WTC11 (cell line): Measurements from ENCODE around the gene STT3B. TPM values are rescaled to one million over a fixed set of nuclear protein-coding genes. Genes with fewer than 3 reads are reported as not detected.

Source experiments
- ATAC-seq: fragments of 200-7000 bp; cut with Tn5 transposase; 2 replicates; pipeline ENCODE4 v1.10.0; 2021; ENCODE audit warnings: mild to moderate bottlenecking, moderate library complexity
- CTCF ChIA-PET: fragments of 300-600 bp; sonication (Branson Sonifier 250); formaldehyde crosslinking; loops from one replicate; lab custom pipeline; 2021; ENCODE audit warnings: antibody characterized with exemption; lab: Charles Lee
- POLR2A ChIA-PET: fragments of 350-600 bp; sonication (Branson Sonifier 250); formaldehyde crosslinking; loops from one replicate; lab custom pipeline; 2021; ENCODE audit warnings: antibody characterized with exemption; lab: Charles Lee
- DNase-seq: peaks from one replicate; pipeline ENCODE4 v3.0.0; 2021; ENCODE audit warnings: low spot score
- H3K27ac Mint-ChIP-seq: 2 replicates; pipeline ENCODE4 v1.8.0; 2021; ENCODE audit warnings: mixed read lengths
- H3K27me3 Mint-ChIP-seq: 2 replicates; pipeline ENCODE4 v1.8.0; 2021; ENCODE audit warnings: low read depth, mild to moderate bottlenecking, moderate library complexity, mixed read lengths
- H3K36me3 Mint-ChIP-seq: 2 replicates; pipeline ENCODE4 v1.8.0; 2021; ENCODE audit warnings: mixed read lengths
- H3K4me1 Mint-ChIP-seq: 2 replicates; pipeline ENCODE4 v1.8.0; 2022; ENCODE audit warnings: mixed read lengths
- H3K4me3 Mint-ChIP-seq: 2 replicates; pipeline ENCODE4 v1.8.0; 2021; ENCODE audit warnings: mild to moderate bottlenecking, moderate library complexity, mixed read lengths
- H3K9me3 Mint-ChIP-seq: 2 replicates; pipeline ENCODE4 v1.8.0; 2021; ENCODE audit warnings: mixed read lengths
- ATF3 ChIP-seq: sonication (generic); formaldehyde crosslinking; conservative IDR thresholded peaks from 2 replicates; pipeline ENCODE4 v1.8.1; 2022; ENCODE audit warnings: mild to moderate bottlenecking, missing genetic modification reagents
- CREM ChIP-seq: sonication (generic); formaldehyde crosslinking; IDR thresholded peaks from 2 replicates; pipeline ENCODE4 v1.8.1; 2022; ENCODE audit warnings: mild to moderate bottlenecking, missing genetic modification reagents, moderate library complexity
- ELF4 ChIP-seq: sonication (generic); formaldehyde crosslinking; IDR thresholded peaks from 2 replicates; pipeline ENCODE4 v1.8.1; 2022; ENCODE audit warnings: low read depth, mild to moderate bottlenecking, moderate library complexity, missing genetic modification reagents
- ERG ChIP-seq: fragments of 250-450 bp; sonication (Bioruptor Pico); IDR thresholded peaks from 2 replicates; pipeline ENCODE4 v1.8.0; 2021; ENCODE audit warnings: mild to moderate bottlenecking
- ESRRA ChIP-seq: sonication (generic); formaldehyde crosslinking; IDR thresholded peaks from 2 replicates; pipeline ENCODE4 v1.8.1; 2022; ENCODE audit warnings: mild to moderate bottlenecking, missing genetic modification reagents, borderline replicate concordance
- FOXK1 ChIP-seq: sonication (generic); formaldehyde crosslinking; IDR thresholded peaks from 2 replicates; pipeline ENCODE4 v1.8.0; 2022; ENCODE audit warnings: mild to moderate bottlenecking, moderate library complexity, missing genetic modification reagents
- GTF2I ChIP-seq: fragments of 250-450 bp; sonication (Bioruptor Pico); conservative IDR thresholded peaks from 2 replicates; pipeline ENCODE4 v1.4.0; 2021; ENCODE audit warnings: mild to moderate bottlenecking
- HMGA2 ChIP-seq: fragments of 250-450 bp; sonication (Bioruptor Pico); IDR thresholded peaks from 2 replicates; pipeline ENCODE4 v1.4.0; 2021; ENCODE audit warnings: mild to moderate bottlenecking, moderate library complexity
- JAZF1 ChIP-seq: fragments of 250-450 bp; sonication (Bioruptor Pico); IDR thresholded peaks from 2 replicates; pipeline ENCODE4 v1.9.0; 2021; ENCODE audit warnings: moderate library complexity, mild to moderate bottlenecking, inconsistent platforms
- JUN ChIP-seq: sonication (generic); formaldehyde crosslinking; IDR thresholded peaks from 2 replicates; pipeline ENCODE4 v1.8.0; 2023; ENCODE audit warnings: mild to moderate bottlenecking, missing genetic modification reagents
- KAT7 ChIP-seq: sonication (generic); formaldehyde crosslinking; IDR thresholded peaks from 2 replicates; pipeline ENCODE4 v1.8.1; 2023; ENCODE audit warnings: missing genetic modification reagents, mild to moderate bottlenecking, borderline replicate concordance
- MXD4 ChIP-seq: fragments of 250-450 bp; sonication (Bioruptor Pico); IDR thresholded peaks from 2 replicates; pipeline ENCODE4 v1.8.0; 2021; ENCODE audit warnings: mild to moderate bottlenecking, moderate library complexity, borderline replicate concordance
- MYBL2 ChIP-seq: sonication (generic); formaldehyde crosslinking; IDR thresholded peaks from 2 replicates; pipeline ENCODE4 v1.8.1; 2023; ENCODE audit warnings: mild to moderate bottlenecking, moderate library complexity, missing genetic modification reagents
- NFATC4 ChIP-seq: fragments of 250-450 bp; sonication (Bioruptor Pico); IDR thresholded peaks from 2 replicates; pipeline ENCODE4 v1.9.0; 2021; ENCODE audit warnings: mild to moderate bottlenecking
- PRDM15 ChIP-seq: sonication (generic); formaldehyde crosslinking; IDR thresholded peaks from 2 replicates; pipeline ENCODE4 v1.8.0; 2022; ENCODE audit warnings: missing genetic modification reagents
- RORB ChIP-seq: fragments of 250-450 bp; sonication (Bioruptor Pico); IDR thresholded peaks from 2 replicates; pipeline ENCODE4 v1.9.0; 2021; ENCODE audit warnings: mild to moderate bottlenecking
- SOX15 ChIP-seq: fragments of 250-450 bp; sonication (Bioruptor Pico); IDR thresholded peaks from 2 replicates; pipeline ENCODE4 v1.9.0; 2021; ENCODE audit warnings: mild to moderate bottlenecking
- STAT6 ChIP-seq: sonication (generic); formaldehyde crosslinking; conservative IDR thresholded peaks from 2 replicates; pipeline ENCODE4 v1.8.1; 2023; ENCODE audit warnings: mild to moderate bottlenecking, low read depth, missing genetic modification reagents, moderate library complexity
- TCF7 ChIP-seq: sonication (generic); formaldehyde crosslinking; IDR thresholded peaks from 2 replicates; pipeline ENCODE4 v1.8.0; 2022; ENCODE audit warnings: mild to moderate bottlenecking, low read depth, missing genetic modification reagents, moderate library complexity
- TEAD4 ChIP-seq: sonication (generic); formaldehyde crosslinking; IDR thresholded peaks from 2 replicates; pipeline ENCODE4 v1.8.0; 2022; ENCODE audit warnings: mild to moderate bottlenecking, missing genetic modification reagents
- TP53 ChIP-seq: sonication (generic); formaldehyde crosslinking; IDR thresholded peaks from 2 replicates; pipeline ENCODE4 v1.8.1; 2023; ENCODE audit warnings: mild to moderate bottlenecking, missing genetic modification reagents
- USF2 ChIP-seq: sonication (generic); formaldehyde crosslinking; IDR thresholded peaks from 2 replicates; pipeline ENCODE4 v1.8.1; 2023; ENCODE audit warnings: mild to moderate bottlenecking, missing genetic modification reagents, moderate library complexity
- ZBTB43 ChIP-seq: sonication (generic); formaldehyde crosslinking; IDR thresholded peaks from 2 replicates; pipeline ENCODE4 v1.8.1; 2023; ENCODE audit warnings: mild to moderate bottlenecking, missing genetic modification reagents
- ZNF396 ChIP-seq: fragments of 250-450 bp; sonication (Bioruptor Pico); IDR thresholded peaks from 2 replicates; pipeline ENCODE4 v1.8.0; 2021; ENCODE audit warnings: mild to moderate bottlenecking, moderate library complexity, borderline replicate concordance
- total RNA-seq: library from RNA; stranded (reverse); gene quantifications from 3 replicates; pipeline ENCODE4 v1.2.3, GENCODE V29; 2021

Gene STT3B
- total RNA-seq, 1 experiment from 2014 or later: 103 TPM

GRCh38 chr3:31502803-31503221, 29.9 kb upstream of the STT3B start:
- Mint-ChIP-seq H3K36me3 (no peaks in the 10 kb centered on the region), H3K27ac (no peak overlapping the region), H3K4me1 (peaks cover 52% of the 10 kb centered on the region), H3K4me3 (no peak overlapping the region), H3K9me3 (no peaks in the 10 kb centered on the region), H3K27me3 (no peaks in the 10 kb centered on the region)
- POLR2A ChIA-PET: no interaction called here
- TF ChIP-seq NFATC4 (no peak), GTF2I (CRISPR knock-in tag) (no peak), ERG (no peak), HMGA2 (CRISPR knock-in tag) (no peak), STAT6 (CRISPR knock-in tag) (no peak), FOXK1 (CRISPR knock-in tag) (no peak), TCF7 (CRISPR knock-in tag) (no peak), RORB (CRISPR knock-in tag) (no peak), TEAD4 (CRISPR knock-in tag) (no peak), ZBTB43 (CRISPR knock-in tag) (no peak), SOX15 (CRISPR knock-in tag) (no peak), USF2 (CRISPR knock-in tag) (no peak), KAT7 (no peak), JUN (CRISPR knock-in tag) (no peak), ELF4 (CRISPR knock-in tag) (no peak), ATF3 (CRISPR knock-in tag) (no peak)
- no peak for DNase-seq
- CTCF ChIA-PET: no interaction called here
- no peak for ATAC-seq

- DNase-seq: no peak
- H3K4me1 Mint-ChIP-seq: peaks cover 52% of the 10 kb centered on the region
- H3K36me3 Mint-ChIP-seq: no peaks in the 10 kb centered on the region
- CTCF ChIA-PET: no interaction called here
- no peak overlapping the region for H3K27ac Mint-ChIP-seq
- POLR2A ChIA-PET: interaction anchor here (2.3 kb wide), 1 partner anchor 29 kb away, joined by 6 read pairs; the partner anchor contains the start of gene STT3B
- H3K9me3 Mint-ChIP-seq: no peaks in the 10 kb centered on the region
- no peak overlapping the region for H3K4me3 Mint-ChIP-seq
- no peak for ATAC-seq
- H3K27me3 Mint-ChIP-seq: no peaks in the 10 kb centered on the region
- no peak for TF ChIP-seq TP53 (CRISPR knock-in tag)
- TF ChIP-seq, all 79 proteins: peak for 0
Observed at GRCh38 chr3:31503456-31503855, 29.3 kb upstream of the STT3B start.

- POLR2A ChIA-PET: interaction anchor here (2.3 kb wide), 1 partner anchor 28 kb away, joined by 6 read pairs; the partner anchor contains the start of gene STT3B
- TF ChIP-seq RORB (CRISPR knock-in tag): no peak
- TF ChIP-seq MYBL2 (CRISPR knock-in tag): no peak
- TF ChIP-seq TCF7 (CRISPR knock-in tag): no peak
- TF ChIP-seq PRDM15 (CRISPR knock-in tag): no peak
- no peak for TF ChIP-seq ZNF396 (CRISPR knock-in tag)
- no peak for TF ChIP-seq ESRRA (CRISPR knock-in tag)
- TF ChIP-seq JAZF1 (CRISPR knock-in tag): no peak
- TF ChIP-seq CREM (CRISPR knock-in tag): no peak
- no peak for TF ChIP-seq MXD4 (CRISPR knock-in tag)
Observed at GRCh38 chr3:31504230-31504629, 28.5 kb upstream of the STT3B start.

More at GRCh38 chr3:31504230-31504629, 28.5 kb upstream of the STT3B start:
- Mint-ChIP-seq H3K27ac (0 out of 2 replicates have a peak overlapping the region, but pooled peaks have one; percentile 13), H3K4me1 (peaks cover 52% of the 10 kb centered on the region), H3K9me3 (no peaks in the 10 kb centered on the region), H3K27me3 (no peaks in the 10 kb centered on the region), H3K36me3 (no peaks in the 10 kb centered on the region), H3K4me3 (no peak overlapping the region)
- CTCF ChIA-PET: interaction anchor here (0.7 to 1.3 kb wide), 3 partner anchors 46 to 163 kb away, joined by 3 to 4 read pairs (median 3); no protein-coding TSS in a partner anchor
- ATAC-seq (no peak), DNase-seq (no peak)
